CD4-positive, alpha-beta T cell treated with Interleukin-1 beta for 1 hour (primary cell): ENCODE results near the gene SDF4.
"Not testable (repeated sequence)": the region's sequence is repeated elsewhere in the genome, so short reads cannot be mapped to it uniquely, and the experiment has no call there.

Source experiments
- DNase-seq, 2 donors: peaks; one replicate each; pipeline ENCODE4 v3.0.0-alpha.2; 2020 to 2022

Gene SDF4

DNA sequence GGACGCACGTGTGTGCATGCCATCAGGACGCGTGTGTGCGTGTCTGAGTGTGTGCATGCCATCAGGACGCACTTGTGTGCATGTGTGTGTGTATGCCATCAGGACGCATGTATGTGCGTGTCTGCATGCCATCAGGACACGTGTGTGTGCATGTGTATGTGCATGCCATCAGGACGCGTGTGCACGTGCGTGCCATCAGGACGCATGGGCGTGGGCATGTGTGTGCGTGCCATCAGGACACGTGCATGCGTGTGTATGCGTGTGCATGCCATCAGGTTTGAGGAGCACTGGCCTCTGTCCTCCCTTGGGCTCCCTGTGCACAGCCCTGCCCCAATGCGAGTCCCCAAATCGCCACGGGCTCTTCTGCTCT, 27.3 kb upstream of the SDF4 start:
- no peak for DNase-seq

DNA sequence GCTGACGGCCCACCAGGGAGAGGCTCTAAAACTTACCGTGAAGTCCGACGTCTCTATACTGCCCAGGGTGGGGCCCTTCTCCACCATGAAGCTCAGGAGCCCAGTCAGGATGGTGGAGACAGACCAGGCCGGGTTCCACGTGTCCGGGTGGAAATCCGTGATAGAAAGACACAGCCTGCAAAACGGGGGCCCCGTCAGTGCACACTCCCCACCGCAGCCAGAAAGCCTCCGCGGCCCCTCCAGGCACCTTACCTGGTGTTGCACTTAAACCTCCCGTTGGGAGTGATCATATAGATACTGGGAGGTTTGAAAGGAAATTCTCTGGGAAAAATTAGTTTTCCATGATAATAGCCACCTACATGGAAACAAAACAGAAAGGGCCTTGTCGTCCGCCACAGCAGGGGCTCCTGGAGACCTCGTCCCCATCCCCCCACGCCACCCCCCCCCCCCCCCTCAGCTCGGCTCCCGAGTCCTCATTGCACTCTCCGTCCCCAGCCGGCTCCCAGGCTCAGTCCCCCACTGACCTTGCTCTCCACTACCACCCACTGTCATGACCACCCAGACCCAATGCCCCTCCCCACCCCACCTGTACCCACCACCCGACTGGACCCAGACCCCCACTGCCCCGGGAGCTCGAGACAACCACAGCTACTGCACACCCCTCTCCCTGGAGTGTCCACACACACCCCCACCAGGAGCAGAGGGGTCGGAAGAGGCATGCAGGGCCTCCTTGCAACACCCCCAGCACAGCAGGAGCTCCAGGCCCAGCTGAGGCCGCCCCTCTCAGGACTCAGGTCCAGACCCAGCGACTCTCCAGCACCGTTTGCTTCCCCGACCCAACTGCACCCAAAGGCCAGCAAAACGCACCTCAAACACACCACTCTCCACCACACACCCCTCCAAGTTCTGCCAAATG, 25.4 kb upstream of the SDF4 start:
- DNase-seq: no peak

DNA sequence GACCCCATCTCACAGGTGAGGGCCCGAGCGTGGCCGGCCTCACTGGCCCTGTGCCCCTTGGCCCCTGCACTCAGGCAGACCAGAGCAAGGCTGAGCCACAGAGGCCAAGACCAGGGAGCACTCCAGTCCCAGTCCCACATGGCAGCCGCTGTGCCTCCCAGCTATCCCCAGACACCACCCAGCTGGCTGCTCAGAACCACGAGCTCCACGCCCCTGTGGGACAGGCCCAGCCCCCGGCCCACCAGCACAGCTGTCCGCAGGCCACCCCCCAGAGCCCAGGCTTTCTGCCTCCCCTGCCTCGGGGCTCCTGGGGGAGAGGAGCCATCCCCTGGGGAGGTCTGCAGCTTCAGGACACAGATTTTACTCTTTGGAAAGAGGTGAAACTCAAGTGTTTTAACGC, 23.8 kb upstream of the SDF4 start:
- no peak for DNase-seq

DNA sequence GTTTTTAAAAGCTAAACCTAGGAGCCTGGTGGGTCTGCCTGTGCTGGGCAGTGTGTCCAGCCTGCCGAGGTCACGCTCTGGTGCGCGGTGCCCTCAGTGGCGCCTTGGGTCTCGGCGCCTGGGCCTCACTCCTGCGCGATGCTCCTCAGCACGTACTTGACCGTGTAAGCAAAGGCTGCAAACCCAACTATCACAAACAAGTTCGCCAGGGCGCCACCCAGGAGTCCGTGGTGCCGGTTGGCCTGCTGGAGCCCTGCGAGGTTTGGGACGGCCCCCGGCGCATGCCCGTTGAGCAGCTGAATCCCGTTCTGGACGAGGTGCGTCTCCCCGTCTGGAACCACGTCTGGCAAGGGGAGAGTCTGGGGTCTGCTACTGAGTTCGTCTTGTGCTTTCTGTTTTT, 23.3 kb upstream of the SDF4 start:
- DNase-seq: no peak

DNA sequence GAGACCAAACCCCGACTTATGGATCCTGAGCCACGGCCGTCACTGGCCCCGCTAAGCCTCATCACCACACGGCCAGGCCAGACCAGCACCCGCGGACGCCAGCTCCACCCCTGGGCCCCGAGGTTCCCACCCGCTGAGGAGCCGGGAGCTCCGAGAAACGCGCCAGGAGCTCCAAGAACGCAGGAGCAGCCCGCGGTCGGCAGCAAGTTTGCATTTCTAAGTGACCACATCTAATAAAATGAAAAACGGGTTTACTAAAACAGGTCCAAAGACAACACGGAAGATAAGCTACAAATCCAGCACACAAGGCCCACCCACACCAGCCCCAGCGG, 22.8 kb upstream of the SDF4 start:
- no peak for DNase-seq

DNA sequence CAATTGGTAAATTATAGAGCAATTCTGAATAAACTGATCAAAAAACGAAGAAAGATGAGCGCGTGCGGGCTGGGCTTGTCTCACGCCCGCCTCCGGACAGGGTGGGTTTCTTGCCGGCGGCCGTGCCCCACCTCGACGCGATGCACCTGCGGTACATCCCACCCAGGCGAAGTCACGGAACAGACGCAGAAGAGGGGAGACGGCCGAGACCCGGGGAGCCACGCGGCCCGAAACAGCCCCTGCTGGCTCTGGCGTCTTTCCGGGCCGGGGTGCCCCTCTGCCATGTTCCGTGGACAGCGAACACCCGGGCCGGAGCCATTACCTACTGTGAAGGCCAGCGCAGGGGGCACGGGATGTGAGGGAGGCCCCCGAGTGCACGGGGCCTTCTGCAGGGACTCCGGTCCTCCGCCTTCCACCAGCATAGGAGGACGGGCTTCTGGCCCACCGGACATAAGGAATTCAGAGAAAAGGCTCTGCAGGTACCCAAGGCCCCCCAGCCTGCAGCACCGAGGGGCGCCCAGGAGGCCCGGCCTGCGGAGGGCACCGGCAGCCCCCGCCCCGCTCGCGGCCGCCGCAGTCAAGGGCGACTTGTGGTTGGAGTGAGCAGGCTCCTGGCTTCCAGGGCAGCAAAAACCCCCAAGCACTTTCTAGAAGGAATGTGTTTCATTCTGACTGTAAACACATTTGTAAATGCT, 22.3 kb upstream of the SDF4 start:
- no peak for DNase-seq

DNA sequence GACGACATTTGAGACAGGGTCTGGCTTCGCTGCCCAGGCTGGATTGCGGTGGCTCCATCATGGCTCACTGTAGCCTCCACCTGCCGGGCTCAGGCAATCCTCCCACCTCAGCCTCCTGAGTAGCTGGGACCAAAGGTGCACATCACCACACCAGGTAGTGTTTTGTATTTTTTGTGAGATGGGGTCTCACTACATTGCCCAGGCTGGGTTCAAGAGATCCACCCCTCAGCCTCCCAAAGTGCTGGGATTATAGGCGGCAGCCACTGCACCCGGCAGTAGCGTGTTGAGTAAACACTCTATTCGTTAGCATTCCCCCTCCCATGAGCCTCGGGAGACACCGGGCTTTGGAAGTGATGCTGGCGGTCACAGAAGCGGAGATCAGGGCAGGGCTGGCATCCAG, 21.5 kb upstream of the SDF4 start:
- DNase-seq: no peak

DNA sequence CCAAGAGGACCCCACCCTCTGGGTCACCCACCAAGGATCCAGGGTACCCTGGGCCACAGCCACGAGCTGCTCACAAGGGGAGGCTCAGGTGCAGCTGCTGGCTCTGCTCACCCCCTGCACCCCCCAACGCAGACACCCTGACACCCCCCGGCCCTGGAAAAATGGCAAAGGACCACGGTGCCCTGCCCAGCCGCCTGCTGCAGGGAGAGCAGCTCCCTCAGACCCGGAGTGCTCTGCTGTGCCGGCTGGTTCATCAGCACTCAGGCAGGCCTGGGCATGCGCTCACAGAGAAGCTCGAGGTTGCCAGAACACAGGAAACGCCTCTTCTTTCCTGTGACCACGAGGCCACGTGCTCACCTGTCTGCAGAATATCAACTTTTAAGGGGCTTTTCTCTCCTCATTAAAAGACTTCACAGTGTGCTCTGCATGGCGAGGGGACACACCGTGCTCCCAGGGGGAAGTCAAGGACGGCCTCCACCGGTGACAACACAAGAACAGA, 19.0 kb upstream of the SDF4 start:
- peak in 1 of 2 donors; percentile 65 for DNase-seq

DNA sequence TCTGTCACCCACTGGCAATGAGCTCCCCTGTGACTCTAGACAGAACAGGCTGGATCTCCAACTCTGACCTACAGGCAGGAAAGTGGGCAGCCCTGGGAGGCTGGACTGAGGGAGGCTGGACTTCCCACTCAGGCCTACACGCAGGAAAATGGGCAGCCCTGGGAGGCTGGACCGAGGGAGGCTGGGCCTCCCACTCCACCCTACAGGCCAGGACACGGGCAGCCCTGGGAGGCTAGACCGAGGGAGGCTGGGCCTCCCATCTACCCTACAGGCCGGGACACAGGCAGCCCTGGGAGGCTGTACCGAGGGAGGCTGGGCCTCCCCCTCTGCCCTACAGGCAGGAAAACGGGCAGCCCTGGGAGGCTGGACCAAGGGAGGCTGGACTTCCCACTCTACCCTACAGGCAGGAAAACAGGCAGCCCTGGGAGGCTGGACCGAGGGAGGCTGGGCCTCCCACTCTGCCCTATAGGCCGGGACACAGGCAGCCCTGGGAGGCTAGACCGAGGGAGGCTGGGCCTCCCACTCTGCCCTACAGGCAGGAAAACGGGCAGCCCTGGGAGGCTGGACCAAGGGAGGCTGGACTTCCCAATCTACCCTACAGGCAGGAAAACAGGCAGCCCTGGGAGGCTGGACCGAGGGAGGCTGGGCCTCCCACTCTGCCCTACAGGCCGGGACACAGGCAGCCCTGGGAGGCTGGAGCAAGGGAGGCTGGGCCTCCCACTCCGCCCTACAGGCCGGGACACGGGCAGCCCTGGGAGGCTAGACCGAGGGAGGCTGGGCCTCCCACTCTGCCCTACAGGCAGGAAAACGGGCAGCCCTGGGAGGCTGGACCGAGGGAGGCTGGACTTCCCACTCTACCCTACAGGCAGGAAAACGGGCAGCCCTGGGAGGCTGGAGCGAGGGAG, 16.5 kb upstream of the SDF4 start:
- DNase-seq: not testable (repeated sequence)

DNA sequence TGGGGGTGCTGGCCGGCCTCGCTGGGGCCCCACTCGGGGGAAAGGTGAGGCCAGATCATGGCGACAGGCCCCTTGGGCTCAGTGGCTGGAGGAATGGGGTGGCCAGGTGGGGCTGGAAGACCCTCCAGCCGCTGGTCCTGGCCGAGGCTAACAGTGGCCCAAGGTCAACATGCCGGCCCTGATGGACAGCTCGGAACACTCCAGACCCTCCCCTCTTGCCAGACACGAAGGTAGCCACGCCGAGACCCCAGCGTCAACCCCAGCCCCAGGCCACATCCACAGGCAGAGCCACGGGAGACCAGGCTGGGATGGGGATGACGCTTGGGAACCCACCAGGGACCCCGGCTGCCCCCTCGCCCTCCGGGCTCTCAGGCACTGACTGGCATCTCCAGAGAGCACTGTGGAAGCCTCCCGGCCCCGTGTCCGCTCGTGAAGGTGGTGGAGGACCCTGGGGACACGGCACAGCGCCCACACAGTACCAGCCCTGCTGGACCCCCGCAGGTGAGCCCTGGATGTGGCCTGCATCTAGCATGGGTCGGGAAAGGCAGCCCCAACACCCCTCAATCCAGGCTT, 15.6 kb upstream of the SDF4 start:
- DNase-seq: no peak

DNA sequence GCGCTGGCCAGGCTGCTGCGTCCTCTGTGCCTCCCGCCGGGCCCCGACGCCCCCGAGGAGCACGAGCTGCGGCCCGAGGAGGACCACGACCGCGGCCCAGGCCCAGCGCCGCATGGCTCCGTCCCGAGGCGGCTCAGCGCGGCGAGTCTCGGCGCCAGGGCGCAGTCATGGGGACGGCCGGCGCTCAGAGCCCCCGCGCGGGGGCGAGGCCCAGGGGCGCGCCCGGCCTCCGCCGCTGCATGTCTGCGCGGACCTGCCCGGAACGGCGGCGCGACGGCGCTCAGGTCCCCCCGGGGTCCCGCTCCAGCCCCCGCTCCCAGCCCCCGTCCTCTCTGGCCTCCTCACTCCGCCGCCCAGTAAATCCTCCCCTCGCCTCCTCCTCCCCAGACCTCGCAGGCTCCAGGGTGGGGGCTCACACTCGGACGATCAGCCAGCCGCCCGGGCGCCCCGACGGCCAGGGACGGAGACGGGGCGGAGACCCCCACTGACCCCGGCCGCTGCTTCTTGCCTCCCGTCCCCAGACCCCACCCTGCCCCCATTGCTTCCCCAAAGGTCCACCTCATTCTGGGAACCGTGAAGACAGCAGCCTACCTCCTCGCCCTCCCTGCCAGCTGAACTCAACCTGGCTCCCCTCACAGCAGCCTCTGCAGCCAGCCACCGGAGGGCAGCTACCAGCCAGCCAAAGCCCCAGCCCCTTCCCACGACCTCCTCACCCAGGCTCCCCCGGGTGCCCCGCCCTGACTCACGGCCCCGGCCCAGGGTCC, 15.0 kb upstream of the SDF4 start, which contains the start of gene C1QTNF12:
Gene C1QTNF12 (minus strand): TSS at position 146 of the 764 bp plus-strand sequence. CDS start 32 bp downstream, at position 114.
- DNase-seq: no peak

DNA sequence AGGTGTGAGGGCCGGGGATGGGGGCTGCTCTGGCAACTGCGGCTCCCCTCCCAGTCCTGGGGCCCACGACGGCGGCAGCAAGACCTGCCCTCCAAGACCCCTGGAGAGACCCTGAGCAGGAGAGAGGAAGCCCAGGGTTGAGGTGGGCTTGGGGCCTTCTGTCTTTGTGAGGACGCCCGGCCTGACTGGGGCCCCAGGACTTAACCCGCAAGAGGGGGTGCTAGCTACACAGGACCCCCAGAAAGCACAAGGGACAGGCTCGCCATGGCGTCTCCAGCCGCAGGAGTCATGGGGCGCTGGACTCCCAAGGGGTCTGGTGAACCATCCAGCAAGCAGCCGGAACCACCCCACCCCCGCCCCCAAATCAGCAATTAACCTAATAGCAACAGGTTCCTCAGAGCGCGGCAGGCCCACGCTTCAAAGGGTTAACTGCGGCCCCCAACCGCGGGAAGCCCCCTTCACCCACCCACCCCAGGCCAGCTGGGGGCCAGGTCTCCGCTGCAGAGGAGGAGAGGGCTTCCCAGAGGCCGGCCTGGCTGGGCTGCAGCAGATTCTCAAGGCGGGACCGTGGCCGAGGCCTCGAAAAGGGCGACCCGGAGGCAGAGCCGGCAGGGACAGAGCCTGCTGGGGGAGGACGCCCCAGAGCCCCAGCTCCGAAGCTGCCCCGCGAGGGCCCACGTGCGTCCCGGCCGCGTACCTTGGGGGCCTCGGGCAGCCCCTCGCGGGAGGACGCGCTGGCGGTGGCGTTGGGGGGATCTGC, 14.2 kb upstream of the SDF4 start:
- DNase-seq: no peak

DNA sequence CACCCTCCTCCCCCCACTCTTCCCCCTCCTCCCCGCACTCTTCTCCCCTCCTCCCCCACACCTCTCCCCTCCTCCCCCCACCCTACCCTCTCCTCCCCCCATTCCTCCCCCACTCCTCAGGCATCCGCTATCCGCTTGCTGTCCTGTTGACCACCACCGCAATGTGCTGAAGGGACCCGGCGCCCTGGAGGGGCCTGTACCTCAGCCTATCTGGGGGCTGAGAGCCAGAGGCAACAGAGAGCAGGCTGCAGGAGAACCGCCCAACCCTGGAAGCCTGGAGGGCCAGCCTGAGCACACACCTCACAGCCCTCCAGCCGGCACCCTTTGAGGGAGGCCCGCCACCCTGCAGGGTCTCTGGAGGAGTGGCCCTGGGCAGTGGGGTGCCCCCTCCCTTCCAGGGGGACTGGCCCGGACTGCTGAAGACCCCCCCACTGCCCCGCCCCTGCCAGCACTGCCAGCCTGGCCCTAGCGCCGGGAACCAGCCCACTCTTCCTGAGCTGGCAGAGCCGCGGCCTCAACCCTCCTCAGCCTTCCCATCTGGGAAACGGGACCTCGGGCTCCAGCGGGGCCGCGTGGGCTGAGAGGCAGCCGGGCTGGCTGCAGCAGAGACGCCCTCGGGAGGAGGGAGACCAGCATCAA, 13.5 kb upstream of the SDF4 start:
- DNase-seq: no peak

DNA sequence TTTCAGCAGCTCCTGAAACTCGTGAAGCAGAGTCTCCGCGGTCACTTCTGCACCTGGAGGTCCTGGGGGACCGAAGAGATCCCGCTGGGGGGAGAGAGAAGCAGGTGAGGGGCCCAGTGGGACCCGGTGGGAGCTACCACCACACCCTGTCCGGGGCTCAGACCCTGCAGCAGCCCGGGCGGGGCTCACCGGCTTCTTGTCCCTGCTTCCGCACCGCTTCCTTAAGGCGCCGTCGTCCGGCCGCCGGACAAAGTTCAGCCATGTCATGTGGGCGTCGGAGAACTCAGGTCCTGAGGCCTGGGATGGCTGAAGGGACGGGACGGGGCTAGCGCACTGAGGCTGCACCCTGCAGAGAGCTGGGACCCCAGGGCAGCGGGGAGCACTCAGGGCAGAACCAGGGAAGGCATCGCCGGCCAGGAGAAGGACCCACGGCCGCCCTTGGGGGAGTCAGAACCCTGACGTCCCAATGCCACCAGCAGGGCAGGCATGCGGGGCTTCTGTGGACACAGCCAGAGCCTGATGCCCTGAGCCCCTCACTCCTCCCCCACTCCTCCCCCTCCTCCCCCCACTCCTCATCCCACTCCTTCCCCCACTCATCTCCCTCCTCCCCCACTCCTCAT, 12.5 kb upstream of the SDF4 start:
- no peak for DNase-seq

DNA sequence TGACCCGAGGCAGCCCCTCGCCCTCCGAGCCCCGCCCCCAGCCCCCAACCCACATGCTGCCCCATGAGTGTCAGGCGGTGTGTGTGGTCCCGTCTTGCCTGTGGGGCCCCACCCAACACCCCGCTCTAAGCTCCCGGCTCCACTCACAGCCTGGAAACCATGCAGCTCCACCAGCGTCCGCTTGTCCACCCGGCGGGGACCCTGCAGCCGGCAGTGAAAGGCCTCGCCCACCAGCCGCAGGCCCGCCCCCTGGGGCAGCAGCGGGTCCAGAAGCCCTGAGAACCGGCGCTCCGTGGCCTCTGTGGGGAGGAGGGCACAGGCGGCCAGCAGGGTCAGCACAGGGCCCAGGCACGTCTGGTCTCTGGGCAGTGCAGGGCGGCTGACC, 12.0 kb upstream of the SDF4 start:
- no peak for DNase-seq

DNA sequence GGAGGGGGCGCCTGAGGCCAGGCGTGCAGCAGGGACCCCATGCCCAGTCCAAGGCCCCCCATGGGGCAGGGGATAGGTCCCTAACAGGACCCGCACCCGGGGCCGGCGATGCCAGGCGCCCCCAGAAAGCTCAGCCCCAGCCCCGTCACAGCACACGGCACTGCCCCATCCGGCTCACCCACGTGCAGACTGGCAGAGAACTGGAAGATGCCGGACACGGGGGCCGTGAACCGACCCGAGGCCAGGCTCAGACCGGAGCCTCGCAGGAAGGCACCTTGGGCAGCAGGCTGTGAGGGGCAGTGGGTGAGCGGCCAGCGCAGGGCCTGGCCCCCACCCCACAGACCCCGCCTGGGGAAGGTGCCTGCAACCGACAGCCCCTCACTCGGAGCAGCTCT, 11.5 kb upstream of the SDF4 start:
- DNase-seq: no peak

DNA sequence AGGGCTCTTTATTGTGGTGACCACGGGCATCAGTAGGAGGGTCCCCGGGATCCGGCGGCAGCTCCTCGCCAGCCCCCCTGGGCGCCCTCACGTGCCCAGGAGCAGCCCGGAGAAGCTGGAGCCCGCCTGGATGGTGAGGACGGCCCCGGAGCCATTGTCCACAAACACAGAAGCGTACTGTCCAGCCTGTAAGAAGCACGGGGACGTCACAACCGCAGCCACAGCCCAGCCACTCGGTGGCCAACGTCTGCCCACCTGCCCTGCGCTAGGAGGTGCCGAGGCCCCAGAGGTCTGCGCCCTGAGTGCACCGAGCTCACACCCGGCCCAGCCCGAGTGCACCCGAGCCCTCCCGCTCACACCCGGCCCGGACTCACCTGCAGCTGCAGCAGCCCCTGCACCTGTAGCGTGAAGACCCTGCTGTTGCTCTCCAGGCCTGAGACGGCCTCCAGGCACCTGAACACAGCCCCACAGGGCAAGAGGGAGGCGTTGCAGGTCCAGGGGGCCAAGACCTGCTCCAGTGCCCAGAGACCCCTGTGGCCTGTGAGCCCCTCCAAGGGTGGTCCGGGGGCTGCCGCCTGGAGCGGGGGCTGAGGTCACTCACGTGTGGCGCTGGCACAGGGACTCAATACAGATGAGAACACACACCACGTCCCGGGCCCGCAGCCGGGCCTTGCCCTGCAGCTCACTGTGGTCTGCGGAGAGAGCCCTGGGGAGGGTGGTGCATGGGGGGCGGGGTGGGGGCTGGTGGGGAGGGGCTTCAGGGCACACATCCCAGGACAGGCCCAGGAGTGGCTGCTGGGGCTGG, 10.9 kb upstream of the SDF4 start:
- no peak for DNase-seq

DNA sequence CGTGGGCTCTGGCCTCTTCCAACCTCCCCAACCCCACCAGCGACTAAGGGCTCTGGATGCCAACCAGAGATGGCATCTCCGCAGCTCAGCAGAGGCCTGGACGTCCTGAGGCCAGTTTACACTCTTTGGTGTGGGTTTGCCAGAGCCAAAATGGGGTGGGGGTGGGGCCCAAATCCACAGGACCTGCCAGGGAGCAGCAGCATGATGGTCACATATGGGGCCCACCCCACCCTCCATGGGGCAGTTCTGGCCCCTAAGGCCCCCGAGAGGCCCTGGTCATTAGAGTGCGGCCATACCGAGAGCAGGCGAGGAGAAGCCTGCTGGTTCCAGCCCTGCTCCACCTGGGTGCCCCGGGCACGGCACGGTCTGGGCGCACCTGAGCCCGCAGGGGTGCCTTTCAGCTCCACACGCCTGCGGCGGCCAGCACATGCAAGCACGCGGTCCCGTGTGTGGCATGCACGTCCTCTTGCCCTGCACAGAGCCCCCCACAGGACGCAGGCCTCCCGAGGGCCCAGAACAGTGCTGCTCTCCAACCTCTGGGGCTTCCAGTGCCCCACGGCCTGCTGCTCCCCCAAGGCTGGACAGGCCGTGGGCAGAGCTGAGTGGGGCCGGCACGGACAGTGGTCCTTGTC, 9.9 kb upstream of the SDF4 start:
- DNase-seq: no peak
